Stimulated activated CD8-positive, alpha-beta memory T cell treated with anti-CD3 and anti-CD28 coated beads, Interleukin-7, amount 100 ng/mL, for 1 hour (primary cell): ENCODE measurements around the gene REST.
A peak's percentile ranks its signal among the peaks of the same experiment; 100 is the strongest.
"Not testable (repeated sequence)": the region's sequence is repeated elsewhere in the genome, so short reads cannot be mapped to it uniquely, and the experiment has no call there.

Experiments used
- DNase-seq, 2 donors: peaks; one replicate each; pipeline ENCODE4 v3.0.0-alpha.2; 2020; ENCODE audit warnings: low read depth in 2 of 2

The REST gene

GRCh38 chr4:56907489-56908205, at the start of gene REST:
Gene REST (plus strand): TSS chr4:56907900. CDS start chr4:56910639, 2,739 bp downstream.
- peak; percentile 61 to 70 for DNase-seq

GRCh38 chr4:56859841-56860240, 47.9 kb upstream of the REST start:
- DNase-seq, result no peak

- no peak for DNase-seq
Observed at GRCh38 chr4:56860781-56861180, 46.9 kb upstream of the REST start.

GRCh38 chr4:56861360-56861759, 46.3 kb upstream of the REST start:
- DNase-seq, result no peak

GRCh38 chr4:56863441-56864139, 44.1 kb upstream of the REST start:
- no peak for DNase-seq

GRCh38 chr4:56870946-56871345, 36.8 kb upstream of the REST start:
- no peak for DNase-seq

GRCh38 chr4:56871371-56871866, 36.3 kb upstream of the REST start:
- no peak for DNase-seq

- no peak for DNase-seq
Observed at GRCh38 chr4:56874166-56874565, 33.5 kb upstream of the REST start.

GRCh38 chr4:56874923-56875322, 32.8 kb upstream of the REST start:
- DNase-seq, result no peak

- no peak for DNase-seq
Observed at GRCh38 chr4:56876264-56876663, 31.4 kb upstream of the REST start.

- DNase-seq, result no peak
Observed at GRCh38 chr4:56879996-56880395, 27.7 kb upstream of the REST start.

- DNase-seq, result no peak
Observed at GRCh38 chr4:56880572-56880971, 27.1 kb upstream of the REST start.

- not testable (repeated sequence) for DNase-seq
Observed at GRCh38 chr4:56884511-56884910, 23.2 kb upstream of the REST start.

- no peak for DNase-seq
Observed at GRCh38 chr4:56892691-56893090, 15.0 kb upstream of the REST start.

GRCh38 chr4:56897842-56898241, 9.9 kb upstream of the REST start:
- not testable (repeated sequence) for DNase-seq

- DNase-seq, result not testable (repeated sequence)
Observed at GRCh38 chr4:56900186-56900585, 7.5 kb upstream of the REST start.

GRCh38 chr4:56902703-56903102, 5.0 kb upstream of the REST start:
- DNase-seq, result no peak

- DNase-seq, result no peak
Observed at GRCh38 chr4:56905796-56906195, 1.9 kb upstream of the REST start.

- peak in 1 of 2 donors; percentile 2 for DNase-seq
Observed at GRCh38 chr4:56906489-56907393, 959 bp upstream of the REST start.

GRCh38 chr4:56908206-56909085, 746 bp downstream of the REST start:
- DNase-seq, result peak; percentile 39 to 45
